ENCODE data around the gene ARFRP1. TPM values are rescaled to one million over a fixed set of nuclear protein-coding genes. Genes with fewer than 3 reads are reported as not detected.
A peak's percentile ranks its signal among the peaks of the same experiment; 100 is the strongest.

The ARFRP1 gene
- total and polyA plus RNA-seq, 2 of the 13 experiments (the other 11 are each of a cell fraction or from before 2014, with no cell fraction given): 32.0 to 51.1 TPM

- TF ChIP-seq PRDM10 (CRISPR knock-in tag; IDR thresholded peaks at IDR 0.05; ENCODE audit: low read depth) (no peak), ZNF713 (CRISPR knock-in tag; IDR thresholded peaks at IDR 0.05) (peak; percentile 94; the same call in 1 of the 2 replicates), GABPB1 (CRISPR knock-in tag; IDR thresholded peaks at IDR 0.05) (no peak), SALL1 (CRISPR knock-in tag; IDR thresholded peaks at IDR 0.05) (no peak), HOXD1 (CRISPR knock-in tag; IDR thresholded peaks at IDR 0.05) (no peak), MAZ (IDR thresholded peaks at IDR 0.05; ENCODE audit: borderline replicate concordance, low read depth, low read length) (no peak), MAZ (CRISPR knock-in tag; IDR thresholded peaks at IDR 0.05; ENCODE audit: low read depth) (no peak), ZFP62 (CRISPR knock-in tag; IDR thresholded peaks at IDR 0.05) (0 out of 2 replicates have a peak, but pooled peaks have one; percentile 70), ZC3H13 (CRISPR knock-in tag; IDR thresholded peaks at IDR 0.05) (peak; percentile 82; the same call in 1 of the 2 replicates), ZNF709 (CRISPR knock-in tag; IDR thresholded peaks at IDR 0.05) (no peak; the same call in 1 of the 2 replicates), ZNF33B (CRISPR knock-in tag; IDR thresholded peaks at IDR 0.05) (no peak; the same call in 1 of the 2 replicates), MED1 (CRISPR knock-in tag; IDR thresholded peaks at IDR 0.05) (no peak)
- TF ChIP-seq, protein P1, sequence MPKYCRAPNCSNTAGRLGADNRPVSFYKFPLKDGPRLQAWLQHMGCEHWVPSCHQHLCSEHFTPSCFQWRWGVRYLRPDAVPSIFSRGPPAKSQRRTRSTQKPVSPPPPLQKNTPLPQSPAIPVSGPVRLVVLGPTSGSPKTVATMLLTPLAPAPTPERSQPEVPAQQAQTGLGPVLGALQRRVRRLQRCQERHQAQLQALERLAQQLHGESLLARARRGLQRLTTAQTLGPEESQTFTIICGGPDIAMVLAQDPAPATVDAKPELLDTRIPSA (CRISPR knock-in tag; IDR thresholded peaks at IDR 0.05; ENCODE audit: borderline replicate concordance): no peak
- TF ChIP-seq, protein P2, sequence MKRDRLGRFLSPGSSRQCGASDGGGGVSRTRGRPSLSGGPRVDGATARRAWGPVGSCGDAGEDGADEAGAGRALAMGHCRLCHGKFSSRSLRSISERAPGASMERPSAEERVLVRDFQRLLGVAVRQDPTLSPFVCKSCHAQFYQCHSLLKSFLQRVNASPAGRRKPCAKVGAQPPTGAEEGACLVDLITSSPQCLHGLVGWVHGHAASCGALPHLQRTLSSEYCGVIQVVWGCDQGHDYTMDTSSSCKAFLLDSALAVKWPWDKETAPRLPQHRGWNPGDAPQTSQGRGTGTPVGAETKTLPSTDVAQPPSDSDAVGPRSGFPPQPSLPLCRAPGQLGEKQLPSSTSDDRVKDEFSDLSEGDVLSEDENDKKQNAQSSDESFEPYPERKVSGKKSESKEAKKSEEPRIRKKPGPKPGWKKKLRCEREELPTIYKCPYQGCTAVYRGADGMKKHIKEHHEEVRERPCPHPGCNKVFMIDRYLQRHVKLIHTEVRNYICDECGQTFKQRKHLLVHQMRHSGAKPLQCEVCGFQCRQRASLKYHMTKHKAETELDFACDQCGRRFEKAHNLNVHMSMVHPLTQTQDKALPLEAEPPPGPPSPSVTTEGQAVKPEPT (CRISPR knock-in tag; IDR thresholded peaks at IDR 0.05; ENCODE audit: low read depth): 0 out of 2 replicates have a peak, but pooled peaks have one; percentile 24
Measured at GRCh38 chr20:63657260-63657936, 50.4 kb downstream of the ARFRP1 start (continued).
